Muscle of leg (tissue), 11 donors: Measurements from ENCODE around the gene FADS6. TPM values are rescaled to one million over a fixed set of nuclear protein-coding genes. Genes with fewer than 3 reads are reported as not detected.

ENCODE experiments used
- DNase-seq: peaks from one replicate; pipeline ENCODE4 v3.0.0; 2013
- H3K27ac ChIP-seq: one replicate; pipeline ENCODE4 v1.5.1; 2013; ENCODE audit warnings: mild to moderate bottlenecking, low read length, control low read depth
- H3K27me3 ChIP-seq: one replicate; pipeline ENCODE4 v1.6.1; 2013; ENCODE audit warnings: low read length; ENCODE audit not compliant: control insufficient read depth, insufficient read depth
- H3K36me3 ChIP-seq: one replicate; pipeline ENCODE4 v1.6.1; 2013; ENCODE audit warnings: low read length; ENCODE audit not compliant: control insufficient read depth, insufficient read depth
- H3K4me1 ChIP-seq: one replicate; pipeline ENCODE4 v1.6.1; 2013; ENCODE audit warnings: low read length; ENCODE audit not compliant: control insufficient read depth, insufficient read depth
- H3K4me3 ChIP-seq: one replicate; pipeline ENCODE4 v1.5.1; 2013; ENCODE audit warnings: low read length, control low read depth
- H3K9me3 ChIP-seq: replicated peaks from 2 replicates; pipeline ENCODE4 v1.6.1; 2013; ENCODE audit warnings: low read depth, low read length; ENCODE audit not compliant: control insufficient read depth
- WGBS: methylation state at CpG from one replicate; pipeline ENCODE4 v1.1.5; 2013; ENCODE audit warnings: missing lambda C conversion rate; ENCODE audit not compliant: insufficient coverage; 5-methylcytosine and 5-hydroxymethylcytosine counted together
- polyA plus RNA-seq, 8 donors: library from polyadenylated mRNA; unstranded; fragments of 120-200 nt; gene quantifications; one replicate each; pipeline versions ENCODE4 v1.2.1 to v1.2.3, GENCODE V29; 2013; ENCODE audit warnings: inconsistent platforms in 1 of 8, low replicate concordance in 1 of 8; ENCODE audit not compliant: insufficient read length in 8 of 8, insufficient read depth in 1 of 8
- total RNA-seq: library from RNA; stranded (reverse); fragments of 120-200 nt; gene quantifications from one replicate; pipeline ENCODE4 v1.2.4, GENCODE V29; 2013

The FADS6 gene
- total and polyA plus RNA-seq, 9 donors, result 0.07 to 0.56 (median 0.09) TPM; not detected in 4

- no peaks in the 10 kb centered on the region for H3K4me1 ChIP-seq
- peaks cover 64% of the 10 kb centered on the region for H3K27me3 ChIP-seq
- no peak overlapping the region for H3K4me3 ChIP-seq
These were observed 2.9 kb downstream of the FADS6 start for GRCh38 chr17:74890554-74890953.

GRCh38 chr17:74888469-74888868 is 5.0 kb downstream of the FADS6 start:
- WGBS, result 47% methylated on average over 3 of the region's 13 CpGs

More at GRCh38 chr17:74890554-74890953, 2.9 kb downstream of the FADS6 start:
- 80% methylated on average over 6 of the region's 7 CpGs for WGBS
- H3K36me3 ChIP-seq, result no peaks in the 10 kb centered on the region
- no peaks in the 10 kb centered on the region for H3K9me3 ChIP-seq
- H3K27ac ChIP-seq, result no peak overlapping the region
- DNase-seq, result no peak

GRCh38 chr17:74883241-74883745 is 10.1 kb downstream of the FADS6 start:
- 57% methylated on average over 9 of the region's 15 CpGs for WGBS
- no peaks in the 10 kb centered on the region for H3K4me1 ChIP-seq
- no peaks in the 10 kb centered on the region for H3K36me3 ChIP-seq
- no peak overlapping the region for H3K4me3 ChIP-seq
- peaks cover 21% of the 10 kb centered on the region for H3K27me3 ChIP-seq
- no peak overlapping the region for H3K27ac ChIP-seq
- peak; percentile 42 for DNase-seq
- H3K9me3 ChIP-seq, result no peaks in the 10 kb centered on the region

More at GRCh38 chr17:74888469-74888868, 5.0 kb downstream of the FADS6 start:
- no peaks in the 10 kb centered on the region for H3K9me3 ChIP-seq
- no peaks in the 10 kb centered on the region for H3K4me1 ChIP-seq
- no peak overlapping the region for H3K27ac ChIP-seq
- peaks cover 43% of the 10 kb centered on the region for H3K27me3 ChIP-seq
- no peak overlapping the region for H3K4me3 ChIP-seq
- DNase-seq, result no peak
- H3K36me3 ChIP-seq, result no peaks in the 10 kb centered on the region

GRCh38 chr17:74882517-74883240 is 10.8 kb downstream of the FADS6 start:
- no peak overlapping the region for H3K4me3 ChIP-seq
- no peak for DNase-seq
- 55% methylated on average over 14 of the region's 20 CpGs for WGBS
- peaks cover 20% of the 10 kb centered on the region for H3K27me3 ChIP-seq
- no peaks in the 10 kb centered on the region for H3K4me1 ChIP-seq
- no peaks in the 10 kb centered on the region for H3K9me3 ChIP-seq
- H3K27ac ChIP-seq, result no peak overlapping the region
- no peaks in the 10 kb centered on the region for H3K36me3 ChIP-seq

- Histone ChIP-seq H3K4me3 (no peak overlapping the region), H3K27ac (no peak overlapping the region), H3K27me3 (peaks cover 21% of the 10 kb centered on the region), H3K36me3 (no peaks in the 10 kb centered on the region), H3K9me3 (no peaks in the 10 kb centered on the region), H3K4me1 (no peaks in the 10 kb centered on the region)
- 41% methylated on average over 8 of the region's 11 CpGs for WGBS
- DNase-seq, result no peak
These were observed 12.4 kb downstream of the FADS6 start for GRCh38 chr17:74881073-74881472.

GRCh38 chr17:74879308-74879707 is 14.1 kb downstream of the FADS6 start:
- WGBS, result 93% methylated on average over 9 of the region's 16 CpGs
- Histone ChIP-seq H3K9me3 (no peaks in the 10 kb centered on the region), H3K36me3 (no peaks in the 10 kb centered on the region), H3K4me3 (no peak overlapping the region), H3K27ac (no peak overlapping the region), H3K4me1 (no peaks in the 10 kb centered on the region), H3K27me3 (peaks cover 21% of the 10 kb centered on the region)
- DNase-seq, result no peak

- H3K4me1 ChIP-seq, result peaks cover 3% of the 10 kb centered on the region
- no peak overlapping the region for H3K27ac ChIP-seq
- H3K27me3 ChIP-seq, result peaks cover 21% of the 10 kb centered on the region
- H3K36me3 ChIP-seq, result no peaks in the 10 kb centered on the region
- WGBS, result 100% methylated on average over 1 of the region's 2 CpGs
- no peak for DNase-seq
- no peak overlapping the region for H3K4me3 ChIP-seq
- H3K9me3 ChIP-seq, result no peaks in the 10 kb centered on the region
These were observed 14.8 kb downstream of the FADS6 start for GRCh38 chr17:74878658-74879057.

GRCh38 chr17:74877592-74878548 is 15.6 kb downstream of the FADS6 start:
- Histone ChIP-seq H3K4me3 (no peak overlapping the region), H3K27me3 (peaks cover 19% of the 10 kb centered on the region), H3K4me1 (peaks cover 3% of the 10 kb centered on the region), H3K27ac (no peak overlapping the region), H3K36me3 (no peaks in the 10 kb centered on the region), H3K9me3 (no peaks in the 10 kb centered on the region)
- WGBS, result 38% methylated on average over 14 of the region's 19 CpGs
- DNase-seq, result no peak

GRCh38 chr17:74875977-74876593 is 17.3 kb downstream of the FADS6 start:
- WGBS, result 41% methylated on average over 4 of the region's 6 CpGs
- peaks cover 13% of the 10 kb centered on the region for H3K27me3 ChIP-seq
- no peak for DNase-seq
- H3K36me3 ChIP-seq, result no peaks in the 10 kb centered on the region
- no peak overlapping the region for H3K4me3 ChIP-seq
- H3K4me1 ChIP-seq, result peaks cover 13% of the 10 kb centered on the region
- H3K27ac ChIP-seq, result no peak overlapping the region
- H3K9me3 ChIP-seq, result no peaks in the 10 kb centered on the region
